PFSK-1 (cell line): ENCODE data around the gene CREB3L1.

Experiments used
- POLR2AphosphoS5 ChIP-seq: IDR thresholded peaks from 2 replicates; pipeline ENCODE4 v1.6.1; 2012; ENCODE audit warnings: low read depth, mild to moderate bottlenecking, control low read depth, low read length, moderate library complexity
- TAF1 ChIP-seq: IDR thresholded peaks from 2 replicates; pipeline ENCODE4 v1.6.1; 2012; ENCODE audit warnings: low read length, control low read depth, borderline replicate concordance; ENCODE audit not compliant: insufficient read depth

- TF ChIP-seq POLR2AphosphoS5 (no peak), TAF1 (no peak)
Measured at GRCh38 chr11:46307369-46307768, 29.9 kb downstream of the CREB3L1 start.
